ENCODE data around the gene TLE1.
"Not testable (repeated sequence)": the region's sequence is repeated elsewhere in the genome, so short reads cannot be mapped to it uniquely, and the experiment has no call there.

The TLE1 gene

GRCh38 chr9:81694541-81694940, 5.2 kb upstream of the TLE1 start:
- peaks cover 0 to 4% of the 10 kb centered on the region in 2 donors for H3K4me1 Mint-ChIP-seq (ENCODE audit: low read depth in 2 of 2)
- peaks cover 4% of the 10 kb centered on the region for H3K36me3 Mint-ChIP-seq (ENCODE audit: insufficient read depth)
- DNase-seq (no peak), ATAC-seq (replicated peaks) (no peak)
- H3K4me3 Mint-ChIP-seq = no peak overlapping the region
- peaks cover 0 to 2% of the 10 kb centered on the region in 2 donors for H3K9me3 Mint-ChIP-seq
- H3K27me3 Mint-ChIP-seq = peaks cover 0 to 4% of the 10 kb centered on the region in 2 donors
- no peak overlapping the region for H3K27ac Mint-ChIP-seq

- peaks cover 8% of the 10 kb centered on the region for H3K36me3 Mint-ChIP-seq (ENCODE audit: insufficient read depth)
- H3K9me3 Mint-ChIP-seq = no peaks in the 10 kb centered on the region
- H3K4me3 Mint-ChIP-seq = no peak overlapping the region
- H3K27ac Mint-ChIP-seq = no peak overlapping the region
- peaks cover 0 to 4% of the 10 kb centered on the region in 2 donors for H3K27me3 Mint-ChIP-seq
- DNase-seq = no peak
- peaks cover 0 to 4% of the 10 kb centered on the region in 2 donors for H3K4me1 Mint-ChIP-seq (ENCODE audit: low read depth in 2 of 2)
- no peak for ATAC-seq (replicated peaks)
Observed at GRCh38 chr9:81693671-81694378, 4.5 kb upstream of the TLE1 start.

GRCh38 chr9:81690251-81690851, 1.0 kb upstream of the TLE1 start:
- H3K4me1 Mint-ChIP-seq (ENCODE audit: low read depth in 2 of 2) = peaks cover 4 to 6% of the 10 kb centered on the region in 2 donors
- peak overlapping the region in 1 of 2 donors; percentile 79 for H3K27ac Mint-ChIP-seq
- no peak for ATAC-seq (replicated peaks)

GRCh38 chr9:81689093-81689342, 329 bp downstream of the TLE1 start:
- H3K4me1 Mint-ChIP-seq (ENCODE audit: low read depth in 2 of 2); H3K9me3 Mint-ChIP-seq; DNase-seq; ATAC-seq (replicated peaks); H3K27ac Mint-ChIP-seq; H3K27me3 Mint-ChIP-seq: not testable (repeated sequence)
- peaks cover 11% of the 10 kb centered on the region for H3K36me3 Mint-ChIP-seq (ENCODE audit: insufficient read depth)
- peak overlapping the region; percentile 70 to 86 for H3K4me3 Mint-ChIP-seq

More at GRCh38 chr9:81690251-81690851, 1.0 kb upstream of the TLE1 start:
- Mint-ChIP-seq H3K4me3 (peak overlapping the region; percentile 67 to 86), H3K36me3 (ENCODE audit: insufficient read depth) (peaks cover 11% of the 10 kb centered on the region), H3K27me3 (peaks cover 0 to 9% of the 10 kb centered on the region in 2 donors), H3K9me3 (peaks cover 0 to 2% of the 10 kb centered on the region in 2 donors)
- no peak for DNase-seq

- not testable (repeated sequence) for H3K9me3 Mint-ChIP-seq; H3K4me1 Mint-ChIP-seq (ENCODE audit: low read depth in 2 of 2); H3K27ac Mint-ChIP-seq; H3K27me3 Mint-ChIP-seq
- peaks cover 11% of the 10 kb centered on the region for H3K36me3 Mint-ChIP-seq (ENCODE audit: insufficient read depth)
- DNase-seq (peak in 1 of 3 experiments; percentile 24), ATAC-seq (replicated peaks) (peak; percentile 26)
- H3K4me3 Mint-ChIP-seq = peak overlapping the region; percentile 70 to 86
Observed at GRCh38 chr9:81688262-81689092, 870 bp downstream of the TLE1 start.

- H3K4me1 Mint-ChIP-seq (ENCODE audit: low read depth in 2 of 2) = peaks cover 4 to 8% of the 10 kb centered on the region in 2 donors
- H3K27ac Mint-ChIP-seq = peak overlapping the region in 1 of 2 donors; percentile 57
- H3K9me3 Mint-ChIP-seq = peaks cover 0 to 2% of the 10 kb centered on the region in 2 donors
- H3K36me3 Mint-ChIP-seq (ENCODE audit: insufficient read depth) = peaks cover 11% of the 10 kb centered on the region
- DNase-seq = no peak
- ATAC-seq (replicated peaks) = no peak
- no peak overlapping the region for H3K4me3 Mint-ChIP-seq
- H3K27me3 Mint-ChIP-seq = peaks cover 0 to 9% of the 10 kb centered on the region in 2 donors
Observed at GRCh38 chr9:81687521-81688261, 1.7 kb downstream of the TLE1 start.

- ATAC-seq (replicated peaks) = no peak
- Mint-ChIP-seq H3K4me3 (no peak overlapping the region), H3K27ac (no peak overlapping the region), H3K9me3 (peaks cover 0 to 2% of the 10 kb centered on the region in 2 donors), H3K36me3 (ENCODE audit: insufficient read depth) (peaks cover 15% of the 10 kb centered on the region), H3K27me3 (peaks cover 0 to 9% of the 10 kb centered on the region in 2 donors), H3K4me1 (ENCODE audit: low read depth in 2 of 2) (peaks cover 4 to 13% of the 10 kb centered on the region in 2 donors)
- peak in 1 of 3 experiments; percentile 4 for DNase-seq
Observed at GRCh38 chr9:81686614-81687520, 2.5 kb downstream of the TLE1 start.

GRCh38 chr9:81685763-81686613, 3.4 kb downstream of the TLE1 start:
- H3K27me3 Mint-ChIP-seq = peaks cover 0 to 9% of the 10 kb centered on the region in 2 donors
- H3K27ac Mint-ChIP-seq = no peak overlapping the region
- peaks cover 0 to 5% of the 10 kb centered on the region in 2 donors for H3K9me3 Mint-ChIP-seq
- DNase-seq (no peak), ATAC-seq (replicated peaks) (no peak)
- H3K4me3 Mint-ChIP-seq = no peak overlapping the region
- peaks cover 15% of the 10 kb centered on the region for H3K36me3 Mint-ChIP-seq (ENCODE audit: insufficient read depth)
- H3K4me1 Mint-ChIP-seq (ENCODE audit: low read depth in 2 of 2) = peaks cover 4 to 17% of the 10 kb centered on the region in 2 donors

GRCh38 chr9:81684635-81685034, 4.7 kb downstream of the TLE1 start:
- no peak overlapping the region for H3K27ac Mint-ChIP-seq
- DNase-seq (no peak), ATAC-seq (replicated peaks) (no peak)
- H3K36me3 Mint-ChIP-seq (ENCODE audit: insufficient read depth) = peaks cover 12% of the 10 kb centered on the region
- peaks cover under 1 to 19% of the 10 kb centered on the region in 2 donors for H3K4me1 Mint-ChIP-seq (ENCODE audit: low read depth in 2 of 2)
- H3K27me3 Mint-ChIP-seq = peaks cover 0 to 5% of the 10 kb centered on the region in 2 donors
- H3K9me3 Mint-ChIP-seq = peaks cover 0 to 7% of the 10 kb centered on the region in 2 donors
- no peak overlapping the region for H3K4me3 Mint-ChIP-seq

GRCh38 chr9:81683704-81684103, 5.6 kb downstream of the TLE1 start:
- H3K9me3 Mint-ChIP-seq = peaks cover 0 to 7% of the 10 kb centered on the region in 2 donors
- peaks cover 0 to 5% of the 10 kb centered on the region in 2 donors for H3K27me3 Mint-ChIP-seq
- H3K36me3 Mint-ChIP-seq (ENCODE audit: insufficient read depth) = peaks cover 7% of the 10 kb centered on the region
- H3K4me3 Mint-ChIP-seq = no peak overlapping the region
- H3K4me1 Mint-ChIP-seq (ENCODE audit: low read depth in 2 of 2) = peaks cover 0 to 19% of the 10 kb centered on the region in 2 donors
- DNase-seq = no peak
- ATAC-seq (replicated peaks) = no peak
- no peak overlapping the region for H3K27ac Mint-ChIP-seq

GRCh38 chr9:81683238-81683637, 6.1 kb downstream of the TLE1 start:
- Mint-ChIP-seq H3K4me1 (ENCODE audit: low read depth in 2 of 2) (peaks cover 0 to 19% of the 10 kb centered on the region in 2 donors), H3K4me3 (no peak overlapping the region), H3K9me3 (peaks cover 0 to 7% of the 10 kb centered on the region in 2 donors), H3K36me3 (ENCODE audit: insufficient read depth) (peaks cover 7% of the 10 kb centered on the region), H3K27me3 (peaks cover 0 to 5% of the 10 kb centered on the region in 2 donors), H3K27ac (no peak overlapping the region)
- ATAC-seq (replicated peaks) (no peak), DNase-seq (no peak)
